ENCODE data around the gene JPH2. TPM values are rescaled to one million over a fixed set of nuclear protein-coding genes. Genes with fewer than 3 reads are reported as not detected.

JPH2 gene
- total RNA-seq, 2 experiments from 2014 or later = not detected

- Mint-ChIP-seq H3K4me1 (ENCODE audit: low read depth) (peaks cover 61% of the 10 kb centered on the region), H3K27ac (peak within 1 kb of the TSS; percentile 93), H3K9me3 (no peaks in the 10 kb centered on the region), H3K36me3 (peaks cover 9% of the 10 kb centered on the region), H3K4me3 (peak within 1 kb of the TSS; percentile 98), H3K27me3 (peaks cover 1% of the 10 kb centered on the region)
- intact Hi-C loops (cut with micrococcal nuclease) = loop anchor here (2.0 to 10.0 kb wide), 6 partner anchors 252 to 753 kb away; partner anchors contain the start of genes SERINC3, SRSF6 and YWHAB
- ChIA-PET POLR2A (interaction anchor here (1.2 kb wide), 2 partner anchors 8 to 265 kb away, joined by 4 read pairs; partner anchors contain the start of gene TTPAL), CTCF (interaction anchor here (1.3 to 1.5 kb wide), 2 partner anchors 8 to 100 kb away, joined by 4 to 12 read pairs; partner anchors contain the start of gene FITM2)
- peak; percentile 99 for DNase-seq
Observed at GRCh38 chr20:44210406-44211176, 23.6 kb upstream of the JPH2 start, which contains the start of gene OSER1. OSER1 (minus strand) TSS chr20:44210771; CDS start chr20:44206957, 3,814 bp downstream.

- peak; percentile 30 for DNase-seq
- peaks cover 13% of the 10 kb centered on the region for H3K36me3 Mint-ChIP-seq
- CTCF ChIA-PET = interaction anchor here (1.3 to 1.6 kb wide), 3 partner anchors 9 to 101 kb away, joined by 3 to 12 read pairs (median 4); partner anchors contain the start of gene FITM2
- H3K27ac Mint-ChIP-seq = peak overlapping the region; percentile 93
- H3K4me1 Mint-ChIP-seq (ENCODE audit: low read depth) = peaks cover 54% of the 10 kb centered on the region
- peaks cover 1% of the 10 kb centered on the region for H3K27me3 Mint-ChIP-seq
- intact Hi-C loops (cut with micrococcal nuclease) = loop anchor here (2.0 to 10.0 kb wide), 6 partner anchors 252 to 753 kb away; partner anchors contain the start of genes SERINC3, SRSF6 and YWHAB
- H3K4me3 Mint-ChIP-seq = peak overlapping the region; percentile 98
- no peaks in the 10 kb centered on the region for H3K9me3 Mint-ChIP-seq
- POLR2A ChIA-PET = interaction anchor here (1.2 kb wide), 2 partner anchors 9 to 266 kb away, joined by 4 read pairs; partner anchors contain the start of gene TTPAL
Observed at GRCh38 chr20:44209686-44210405, 22.9 kb upstream of the JPH2 start.

- H3K4me1 Mint-ChIP-seq (ENCODE audit: low read depth) = peaks cover 60% of the 10 kb centered on the region
- no peak for DNase-seq
- no peaks in the 10 kb centered on the region for H3K9me3 Mint-ChIP-seq
- peaks cover 1% of the 10 kb centered on the region for H3K27me3 Mint-ChIP-seq
- H3K36me3 Mint-ChIP-seq = peaks cover 14% of the 10 kb centered on the region
- POLR2A ChIA-PET = no interaction called here
- CTCF ChIA-PET = interaction anchor here (0.9 to 1.6 kb wide), 5 partner anchors 9 to 177 kb away, joined by 3 to 8 read pairs (median 3); partner anchors contain the start of gene FITM2
- peak overlapping the region; percentile 98 for H3K4me3 Mint-ChIP-seq
- intact Hi-C loops (cut with micrococcal nuclease) = no loop called here
- peak overlapping the region; percentile 10 for H3K27ac Mint-ChIP-seq
Observed at GRCh38 chr20:44208770-44209169, 21.8 kb upstream of the JPH2 start.

- Mint-ChIP-seq H3K4me1 (ENCODE audit: low read depth) (peaks cover 66% of the 10 kb centered on the region), H3K9me3 (no peaks in the 10 kb centered on the region), H3K4me3 (no peak overlapping the region), H3K27ac (no peak overlapping the region), H3K36me3 (peaks cover 14% of the 10 kb centered on the region), H3K27me3 (peaks cover 1% of the 10 kb centered on the region)
- ChIA-PET CTCF (interaction anchor here (0.9 to 1.3 kb wide), 4 partner anchors 10 to 178 kb away, joined by 3 to 8 read pairs (median 4); partner anchors contain the start of gene FITM2), POLR2A (interaction anchor here (1.3 kb wide), 1 partner anchor 103 kb away, joined by 4 read pairs; the partner anchor contains the start of gene FITM2)
- no peak for DNase-seq
- intact Hi-C loops (cut with micrococcal nuclease) = no loop called here
Observed at GRCh38 chr20:44208165-44208564, 21.2 kb upstream of the JPH2 start.

- Mint-ChIP-seq H3K27me3 (peaks cover 1% of the 10 kb centered on the region), H3K27ac (peak overlapping the region; percentile 11), H3K9me3 (no peaks in the 10 kb centered on the region), H3K36me3 (peaks cover 20% of the 10 kb centered on the region), H3K4me1 (ENCODE audit: low read depth) (peaks cover 64% of the 10 kb centered on the region), H3K4me3 (no peak overlapping the region)
- ChIA-PET POLR2A (interaction anchor here (1.3 kb wide), 1 partner anchor 104 kb away, joined by 4 read pairs; the partner anchor contains the start of gene FITM2), CTCF (interaction anchor here (0.6 to 2.2 kb wide), 3 partner anchors 10 to 403 kb away, joined by 3 to 10 read pairs (median 4); no protein-coding TSS in a partner anchor)
- intact Hi-C loops (cut with micrococcal nuclease) = no loop called here
- no peak for DNase-seq
Observed at GRCh38 chr20:44207126-44207723, 20.2 kb upstream of the JPH2 start.

DNA sequence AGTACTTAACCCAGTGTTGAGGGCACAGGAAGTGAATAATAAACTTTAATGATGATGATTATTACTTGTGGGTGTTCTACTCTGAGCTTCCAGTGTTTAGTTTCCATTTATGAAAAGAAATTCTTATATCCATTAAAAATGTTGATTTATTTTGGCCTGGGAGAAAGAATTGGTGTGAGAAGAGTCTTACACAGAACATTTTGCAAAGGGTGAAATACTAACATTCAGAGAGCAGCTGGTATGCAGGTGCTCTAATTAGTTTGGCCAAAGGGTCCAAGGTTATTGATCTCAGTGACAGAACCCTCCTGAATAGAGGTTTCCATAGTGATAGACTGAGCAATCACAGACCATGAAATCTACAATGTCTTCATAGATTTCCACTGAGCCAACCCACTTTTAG, 19.1 kb upstream of the JPH2 start:
- H3K4me1 Mint-ChIP-seq (ENCODE audit: low read depth) = peaks cover 56% of the 10 kb centered on the region
- CTCF ChIA-PET = interaction anchor here (2.2 kb wide), 1 partner anchor 11 kb away, joined by 10 read pairs; no protein-coding TSS in a partner anchor
- DNase-seq = no peak
- no peaks in the 10 kb centered on the region for H3K9me3 Mint-ChIP-seq
- POLR2A ChIA-PET = no interaction called here
- peaks cover 1% of the 10 kb centered on the region for H3K27me3 Mint-ChIP-seq
- intact Hi-C loops (cut with micrococcal nuclease) = no loop called here
- no peak overlapping the region for H3K4me3 Mint-ChIP-seq
- H3K36me3 Mint-ChIP-seq = peaks cover 24% of the 10 kb centered on the region
- no peak overlapping the region for H3K27ac Mint-ChIP-seq

- H3K4me3 Mint-ChIP-seq = no peak overlapping the region
- no peak for DNase-seq
- no peak overlapping the region for H3K27ac Mint-ChIP-seq
- H3K4me1 Mint-ChIP-seq (ENCODE audit: low read depth) = peaks cover 60% of the 10 kb centered on the region
- peaks cover 29% of the 10 kb centered on the region for H3K36me3 Mint-ChIP-seq
- H3K9me3 Mint-ChIP-seq = no peaks in the 10 kb centered on the region
- intact Hi-C loops (cut with micrococcal nuclease) = no loop called here
- POLR2A ChIA-PET = interaction anchor here (0.7 kb wide), 1 partner anchor 14 kb away, joined by 4 read pairs; no protein-coding TSS in a partner anchor
- no peaks in the 10 kb centered on the region for H3K27me3 Mint-ChIP-seq
- CTCF ChIA-PET = no interaction called here
Observed at GRCh38 chr20:44204832-44205215, 17.8 kb upstream of the JPH2 start.

DNA sequence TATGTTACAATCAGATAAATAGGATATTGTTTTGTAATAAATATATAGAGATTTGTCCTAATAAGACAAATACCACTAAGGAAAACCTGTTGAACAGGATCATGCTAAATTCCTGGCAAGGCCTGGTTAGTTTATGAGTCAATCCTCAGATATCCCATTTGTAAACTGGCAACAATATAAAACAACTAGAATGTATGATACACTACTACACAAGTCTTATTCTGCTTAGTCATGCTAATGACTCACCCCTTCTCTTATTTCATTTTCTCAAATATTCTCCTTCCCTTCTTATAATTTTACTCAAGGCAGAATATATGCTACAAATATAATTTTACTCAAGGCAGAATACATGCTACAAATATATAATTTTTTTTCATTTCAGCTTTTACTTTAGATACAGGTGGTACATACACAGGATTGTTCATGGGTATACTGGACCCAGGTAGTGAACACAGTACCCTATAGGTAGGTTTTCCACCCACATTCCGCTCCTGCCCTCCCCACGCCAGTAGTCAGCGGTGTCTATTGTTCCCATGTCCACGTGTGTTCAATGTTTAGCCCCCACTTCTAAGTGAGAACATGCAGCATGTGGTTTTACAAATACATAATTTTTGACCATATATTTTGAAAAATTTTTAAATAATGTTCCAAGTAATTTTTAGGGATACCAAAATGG, 17.3 kb upstream of the JPH2 start:
- Mint-ChIP-seq H3K27ac (peak overlapping the region; percentile 35), H3K4me3 (no peak overlapping the region), H3K9me3 (no peaks in the 10 kb centered on the region), H3K4me1 (ENCODE audit: low read depth) (peaks cover 60% of the 10 kb centered on the region), H3K36me3 (peaks cover 33% of the 10 kb centered on the region), H3K27me3 (no peaks in the 10 kb centered on the region)
- no peak for DNase-seq
- ChIA-PET POLR2A (interaction anchor here (0.7 kb wide), 1 partner anchor 15 kb away, joined by 4 read pairs; no protein-coding TSS in a partner anchor), CTCF (no interaction called here)
- intact Hi-C loops (cut with micrococcal nuclease) = no loop called here

DNA sequence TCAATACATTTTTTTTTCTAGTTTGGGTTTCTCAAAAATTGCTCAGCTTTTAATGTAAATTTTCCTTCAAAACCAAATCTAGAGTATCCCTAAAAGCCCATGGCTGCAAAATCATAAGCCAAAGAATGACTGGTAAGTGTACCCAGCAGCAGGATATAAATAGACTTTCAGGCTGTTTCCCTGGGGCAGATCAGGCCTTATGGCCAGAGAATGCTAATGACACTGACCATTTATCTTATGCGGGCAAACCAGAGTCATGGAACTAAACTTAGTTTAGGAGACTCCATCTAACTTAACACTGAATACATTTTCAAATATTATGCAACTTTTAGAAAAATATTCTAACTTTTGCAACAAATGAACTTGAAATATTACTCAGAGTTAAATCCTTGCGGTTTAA, 16.2 kb upstream of the JPH2 start:
- Mint-ChIP-seq H3K27me3 (no peaks in the 10 kb centered on the region), H3K9me3 (no peaks in the 10 kb centered on the region), H3K27ac (no peak overlapping the region), H3K4me3 (no peak overlapping the region), H3K36me3 (peaks cover 36% of the 10 kb centered on the region), H3K4me1 (ENCODE audit: low read depth) (peaks cover 56% of the 10 kb centered on the region)
- DNase-seq = no peak
- CTCF ChIA-PET = interaction anchor here (1.0 kb wide), 1 partner anchor 13 kb away, joined by 4 read pairs; no protein-coding TSS in a partner anchor
- POLR2A ChIA-PET = no interaction called here
- intact Hi-C loops (cut with micrococcal nuclease) = no loop called here

- DNase-seq = no peak
- Mint-ChIP-seq H3K36me3 (peaks cover 40% of the 10 kb centered on the region), H3K9me3 (no peaks in the 10 kb centered on the region), H3K27me3 (no peaks in the 10 kb centered on the region), H3K4me1 (ENCODE audit: low read depth) (peaks cover 37% of the 10 kb centered on the region), H3K27ac (no peak overlapping the region), H3K4me3 (no peak overlapping the region)
- ChIA-PET POLR2A (no interaction called here), CTCF (no interaction called here)
- intact Hi-C loops (cut with micrococcal nuclease) = no loop called here
Observed at GRCh38 chr20:44200983-44201382, 14.0 kb upstream of the JPH2 start.

- Mint-ChIP-seq H3K36me3 (peaks cover 41% of the 10 kb centered on the region), H3K4me3 (no peak overlapping the region), H3K9me3 (no peaks in the 10 kb centered on the region), H3K27me3 (no peaks in the 10 kb centered on the region), H3K27ac (no peak overlapping the region), H3K4me1 (ENCODE audit: low read depth) (peaks cover 37% of the 10 kb centered on the region)
- ChIA-PET POLR2A (no interaction called here), CTCF (interaction anchor here (1.1 kb wide), 1 partner anchor 10 kb away, joined by 3 read pairs; no protein-coding TSS in a partner anchor)
- no peak for DNase-seq
- intact Hi-C loops (cut with micrococcal nuclease) = no loop called here
Observed at GRCh38 chr20:44200371-44200770, 13.4 kb upstream of the JPH2 start.
